Kidney (tissue), 14 donors: Measurements from ENCODE around the gene S100G. TPM values are rescaled to one million over a fixed set of nuclear protein-coding genes. Genes with fewer than 3 reads are reported as not detected.

Experiments used
- DNase-seq, 5 donors: peaks; one replicate each; pipeline ENCODE4 v3.0.0-alpha.2; 2013 to 2020
- FAIRE-seq: peaks from 2 replicates; lab custom pipeline; 2012; peaks lifted over from hg19 to GRCh38; lab: Jason Lieb, UNC
- H3K27ac ChIP-seq, 2 donors: one replicate each; pipeline ENCODE4 v1.7.0; 2013; ENCODE audit warnings: low read depth in 2 of 2, low read length in 2 of 2, inconsistent platforms in 1 of 2
- H3K27me3 ChIP-seq: one replicate; pipeline ENCODE4 v1.7.1; 2013; ENCODE audit warnings: low read length, inconsistent platforms; ENCODE audit not compliant: control insufficient read depth, insufficient read depth
- H3K36me3 ChIP-seq, 3 donors: one replicate each; pipeline versions ENCODE4 v1.7.0 to v1.7.1; 2013; ENCODE audit warnings: low read length in 3 of 3, control low read depth in 1 of 3, inconsistent platforms in 1 of 3; ENCODE audit not compliant: insufficient read depth in 3 of 3, control insufficient read depth in 2 of 3
- H3K4me1 ChIP-seq, 3 donors: one replicate each; pipeline versions ENCODE4 v1.7.0 to v1.7.1; 2013; ENCODE audit warnings: low read length in 3 of 3, inconsistent platforms in 1 of 3, low read depth in 1 of 3; ENCODE audit not compliant: control insufficient read depth in 2 of 3, insufficient read depth in 2 of 3
- H3K4me3 ChIP-seq, 3 donors: one replicate each; pipeline versions ENCODE4 v1.7.0 to v1.8.1; 2013; ENCODE audit warnings: low read length in 3 of 3, control low read depth in 1 of 3, inconsistent platforms in 1 of 3
- H3K9ac ChIP-seq, 3 donors: one replicate each; pipeline versions ENCODE4 v1.7.0 to v1.7.1; 2013; ENCODE audit warnings: low read length in 3 of 3, control low read depth in 1 of 3, inconsistent platforms in 1 of 3
- H3K9me3 ChIP-seq, 3 donors: one replicate each; pipeline versions ENCODE4 v1.7.0 to v1.7.1; 2013; ENCODE audit warnings: low read length in 3 of 3, control low read depth in 1 of 3, inconsistent platforms in 1 of 3; ENCODE audit not compliant: control insufficient read depth in 2 of 3, insufficient read depth in 1 of 3
- intact Hi-C: fragments of 100-400 bp; cut with DNase I; formaldehyde crosslinking; loops from one replicate; pipeline ENCODE4 v1.11.1; 2022
- polyA plus RNA-seq: library from polyadenylated mRNA; stranded (reverse); fragments of 350-450 nt; fragmentation: Illumina TruSeq; extraction: RNeasy Lipid Tissue Mini Kit (QIAGEN cat#74804); gene quantifications from one replicate; pipeline ENCODE4 v1.2.3, GENCODE V29; 2014; ENCODE audit warnings: low read depth, low replicate concordance; ENCODE audit not compliant: insufficient read depth
- total RNA-seq: library from RNA; stranded (reverse); fragmentation: NEBNext Ultra II Directional; extraction: Animal tissue kit (Norgen Biotek cat#: 25700); gene quantifications from one replicate; pipeline ENCODE4 v1.2.1, GENCODE V29; 2021
- TF ChIP-seq, protein P1 (sequence below): IDR thresholded peaks from 3 replicates; pipeline ENCODE4 v1.5.1; 2012; ENCODE audit warnings: mild to moderate bottlenecking, moderate library complexity, borderline replicate concordance; ENCODE audit not compliant: insufficient read depth; ENCODE audit errors: extremely low read depth
- donor health status: control.
- donor health status: control.
- donor health status: control.
- donor health status: control.
- donor health status: control.
- donor health status: DM: yes; HTN: yes; CAD: no.
- donor health status: Normal renal cell carcinoma (clear cell type).

The S100G gene
- total and polyA plus RNA-seq, 2 donors from 2014 or later, result not detected

DNA sequence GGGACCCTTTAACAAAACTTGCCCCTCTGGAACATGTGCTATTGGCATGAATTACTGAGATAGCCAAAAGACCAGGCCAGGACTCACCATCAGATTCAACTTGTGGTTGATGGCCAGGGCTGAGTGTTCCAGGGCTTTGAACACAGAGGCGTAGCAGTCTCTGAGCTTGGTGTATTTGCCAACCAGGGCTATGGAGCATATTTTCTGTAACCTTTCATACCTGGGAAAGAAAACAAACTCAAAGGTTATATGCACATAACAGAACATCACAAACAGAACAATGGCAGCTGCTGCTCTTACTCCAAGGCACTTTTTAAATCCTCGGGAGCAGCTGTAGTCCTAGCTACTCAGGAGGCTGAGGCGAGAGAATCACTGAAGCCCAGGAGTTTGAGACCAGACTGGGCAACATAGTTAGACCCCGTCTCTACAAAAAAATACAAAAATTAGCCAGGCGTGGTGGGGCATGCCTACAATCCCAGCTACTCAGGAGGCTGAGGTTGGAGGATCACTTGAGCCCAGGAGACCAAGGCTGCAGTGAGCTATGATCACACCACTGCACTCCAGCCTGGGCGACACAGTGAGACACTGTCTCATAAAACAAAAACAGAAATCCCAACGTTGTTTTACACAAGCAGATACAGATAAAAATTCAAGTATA is 33.2 kb downstream of the S100G start:
- no peaks in the 10 kb centered on the region for H3K9me3 ChIP-seq
- DNase-seq (no peak), FAIRE-seq (no peak)
- H3K9ac ChIP-seq, result no peak overlapping the region
- no peak overlapping the region for H3K4me3 ChIP-seq
- peaks cover 2 to 11% (median 2%) of the 10 kb centered on the region in 3 donors for H3K36me3 ChIP-seq
- peaks cover 4% of the 10 kb centered on the region for H3K27me3 ChIP-seq
- TF ChIP-seq, protein P1, sequence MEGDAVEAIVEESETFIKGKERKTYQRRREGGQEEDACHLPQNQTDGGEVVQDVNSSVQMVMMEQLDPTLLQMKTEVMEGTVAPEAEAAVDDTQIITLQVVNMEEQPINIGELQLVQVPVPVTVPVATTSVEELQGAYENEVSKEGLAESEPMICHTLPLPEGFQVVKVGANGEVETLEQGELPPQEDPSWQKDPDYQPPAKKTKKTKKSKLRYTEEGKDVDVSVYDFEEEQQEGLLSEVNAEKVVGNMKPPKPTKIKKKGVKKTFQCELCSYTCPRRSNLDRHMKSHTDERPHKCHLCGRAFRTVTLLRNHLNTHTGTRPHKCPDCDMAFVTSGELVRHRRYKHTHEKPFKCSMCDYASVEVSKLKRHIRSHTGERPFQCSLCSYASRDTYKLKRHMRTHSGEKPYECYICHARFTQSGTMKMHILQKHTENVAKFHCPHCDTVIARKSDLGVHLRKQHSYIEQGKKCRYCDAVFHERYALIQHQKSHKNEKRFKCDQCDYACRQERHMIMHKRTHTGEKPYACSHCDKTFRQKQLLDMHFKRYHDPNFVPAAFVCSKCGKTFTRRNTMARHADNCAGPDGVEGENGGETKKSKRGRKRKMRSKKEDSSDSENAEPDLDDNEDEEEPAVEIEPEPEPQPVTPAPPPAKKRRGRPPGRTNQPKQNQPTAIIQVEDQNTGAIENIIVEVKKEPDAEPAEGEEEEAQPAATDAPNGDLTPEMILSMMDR, result no peak
- intact Hi-C loops, result no loop called here
- H3K27ac ChIP-seq, result no peak overlapping the region
- no peaks in the 10 kb centered on the region for H3K4me1 ChIP-seq

DNA sequence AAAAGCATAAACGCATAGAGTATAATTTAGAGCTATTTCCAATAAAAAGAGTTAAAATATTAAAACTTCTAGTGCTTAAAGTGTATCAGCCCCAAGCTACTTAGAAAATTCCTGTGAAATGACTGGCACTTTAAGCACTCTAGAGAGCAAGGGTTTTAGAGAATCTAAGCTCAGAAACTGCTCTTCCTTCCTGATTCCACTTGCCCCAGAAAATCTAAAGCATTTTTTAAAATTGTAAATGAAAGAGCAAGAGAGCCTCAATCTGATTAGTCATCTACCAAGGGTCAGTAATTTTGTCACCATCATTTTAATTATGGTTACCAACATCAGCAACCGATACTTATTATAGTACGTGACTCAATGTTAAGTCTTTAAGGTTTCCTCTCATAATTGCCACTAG is 37.6 kb downstream of the S100G start:
- peaks cover 2% of the 10 kb centered on the region for H3K27me3 ChIP-seq
- H3K9me3 ChIP-seq, result no peaks in the 10 kb centered on the region
- no peak overlapping the region for H3K4me3 ChIP-seq
- intact Hi-C loops, result no loop called here
- TF ChIP-seq, protein P1, result no peak
- no peak overlapping the region for H3K27ac ChIP-seq
- H3K4me1 ChIP-seq, result no peaks in the 10 kb centered on the region
- H3K36me3 ChIP-seq, result peaks cover 0 to 5% (median 2%) of the 10 kb centered on the region in 3 donors
- DNase-seq (no peak), FAIRE-seq (no peak)
- H3K9ac ChIP-seq, result no peak overlapping the region

DNA sequence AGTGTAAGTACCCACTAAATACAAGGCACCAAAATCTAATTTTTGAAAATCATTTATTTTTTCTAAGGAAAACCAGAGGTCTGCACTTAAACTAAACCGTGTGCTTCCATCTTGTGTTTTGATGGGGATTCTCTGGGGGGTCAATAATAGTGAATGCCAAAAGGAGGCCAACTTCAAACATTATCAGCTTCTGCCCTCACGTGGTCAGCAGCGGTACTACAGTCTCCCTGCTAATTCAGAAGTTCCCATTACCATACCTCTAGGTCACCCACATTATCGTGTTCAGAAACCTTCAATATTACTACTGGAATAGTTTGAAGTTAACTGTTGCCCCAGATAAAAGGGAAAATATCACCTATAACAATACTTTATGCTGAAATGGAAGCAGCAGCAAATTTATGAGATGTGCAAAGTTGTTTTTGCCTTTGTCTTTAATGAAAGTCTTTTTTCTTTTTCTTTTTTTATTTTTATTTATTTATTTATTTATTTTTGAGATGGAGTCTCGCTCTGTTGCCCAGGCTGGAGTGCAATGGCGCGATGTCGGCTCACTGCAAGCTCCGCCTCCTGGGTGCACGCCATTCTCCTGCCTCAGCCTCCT is 45.2 kb downstream of the S100G start:
- Histone ChIP-seq H3K36me3 (no peaks in the 10 kb centered on the region), H3K9me3 (no peaks in the 10 kb centered on the region), H3K27me3 (no peaks in the 10 kb centered on the region), H3K27ac (no peak overlapping the region), H3K4me1 (no peaks in the 10 kb centered on the region), H3K9ac (no peak overlapping the region), H3K4me3 (no peak overlapping the region)
- TF ChIP-seq, protein P1, result peak; percentile 78
- intact Hi-C loops, result no loop called here
- DNase-seq (peak in 4 of 5 donors; percentile 45 to 59 (median 52)), FAIRE-seq (peak; percentile 72)
